NCI-H2196 (cell line): ENCODE data around the gene ZNF665.
"Not testable (repeated sequence)": the region's sequence is repeated elsewhere in the genome, so short reads cannot be mapped to it uniquely, and the experiment has no call there.

Source experiments
- DNase-seq: peaks from one replicate; lab custom pipeline; 2025; ENCODE audit not compliant: unreplicated experiment; lab: John Stamatoyannopoulos, UW

ZNF665 gene

GRCh38 chr19:53192771-53193534, at the start of gene ZNF665:
Gene ZNF665, minus strand, starts transcription at chr19:53193358. Its CDS starts 10,460 bp downstream, at chr19:53182898.
- DNase-seq = peak; percentile 28

DNA sequence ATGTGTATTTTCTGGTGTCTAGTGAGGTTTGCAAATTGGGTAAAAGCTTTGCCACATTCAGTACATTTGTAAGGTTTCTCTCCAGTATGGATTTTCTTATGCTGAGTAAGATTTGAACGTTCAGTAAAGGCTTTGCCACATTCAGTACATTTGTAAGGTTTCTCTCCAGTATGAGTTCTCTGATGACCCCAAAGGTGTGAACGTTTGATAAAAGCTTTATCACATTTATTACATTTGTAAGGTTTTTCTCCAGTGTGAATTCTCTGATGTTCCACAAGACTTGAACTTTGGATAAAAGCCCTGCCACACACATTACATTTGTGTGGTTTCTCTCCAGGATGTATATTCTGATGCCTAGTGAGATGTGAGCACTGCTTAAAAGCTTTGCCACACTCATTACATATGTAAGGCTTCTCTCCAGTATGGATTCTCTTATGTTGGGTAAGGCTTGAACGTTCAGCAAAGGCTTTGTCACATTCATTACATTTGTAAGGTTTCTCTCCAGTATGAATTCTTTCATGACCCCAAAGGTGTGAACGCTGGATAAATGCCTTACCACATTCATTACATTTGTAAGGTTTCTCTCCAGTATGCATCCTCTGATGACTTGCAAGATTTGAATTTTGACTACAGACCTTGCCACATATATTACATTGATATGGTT, 44.1 kb upstream of the ZNF665 start:
- no peak for DNase-seq

- no peak for DNase-seq
Measured at GRCh38 chr19:53224606-53225005, 31.4 kb upstream of the ZNF665 start.

DNA sequence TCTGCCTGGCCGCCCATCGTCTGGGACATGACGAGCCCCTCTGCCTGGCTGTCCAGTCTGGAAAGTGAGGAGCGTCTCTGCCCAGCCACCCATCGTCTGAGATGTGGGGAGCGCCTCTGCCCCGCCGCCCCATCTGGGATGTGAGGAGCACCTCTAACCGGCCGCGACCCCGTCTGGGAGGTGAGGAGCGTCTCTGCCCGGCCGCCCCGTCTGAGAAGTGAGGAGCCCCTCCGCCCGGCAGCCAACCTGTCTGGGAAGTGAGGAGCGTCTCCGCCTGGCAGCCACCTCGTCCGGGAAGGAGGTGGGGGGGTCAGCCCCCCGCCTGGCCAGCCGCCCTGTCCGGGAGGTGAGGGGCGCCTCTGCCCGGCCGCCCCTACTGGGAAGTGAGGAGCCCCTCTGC, 29.6 kb upstream of the ZNF665 start:
- DNase-seq = not testable (repeated sequence)

DNA sequence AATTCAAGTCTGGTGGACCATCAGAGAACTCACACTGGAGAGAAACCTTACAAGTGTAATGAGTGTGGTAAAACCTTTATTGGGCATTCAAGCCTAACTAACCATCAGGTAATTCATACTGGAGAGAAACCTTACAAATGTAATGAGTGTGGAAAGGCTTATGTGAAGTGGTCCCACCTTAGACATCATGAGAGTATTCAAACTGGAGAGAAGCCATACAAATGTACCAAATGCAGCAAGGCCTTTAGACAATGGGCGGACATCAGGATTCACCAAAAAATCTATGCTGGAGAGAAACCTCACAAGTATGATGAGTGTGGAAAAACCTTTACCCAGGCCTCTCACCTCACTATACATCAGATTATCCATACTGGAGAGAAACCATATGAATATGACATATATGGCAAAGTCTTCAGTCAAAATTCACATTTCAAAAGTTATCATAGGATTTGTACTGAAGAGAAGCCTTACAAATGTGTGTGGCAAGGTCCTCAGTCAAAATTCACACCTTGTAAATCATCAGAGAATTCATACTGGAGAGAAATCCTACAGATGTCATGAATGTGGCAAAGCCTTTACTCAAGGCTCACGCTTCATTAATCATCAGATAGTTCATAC, 19.7 kb upstream of the ZNF665 start:
- DNase-seq = no peak

DNA sequence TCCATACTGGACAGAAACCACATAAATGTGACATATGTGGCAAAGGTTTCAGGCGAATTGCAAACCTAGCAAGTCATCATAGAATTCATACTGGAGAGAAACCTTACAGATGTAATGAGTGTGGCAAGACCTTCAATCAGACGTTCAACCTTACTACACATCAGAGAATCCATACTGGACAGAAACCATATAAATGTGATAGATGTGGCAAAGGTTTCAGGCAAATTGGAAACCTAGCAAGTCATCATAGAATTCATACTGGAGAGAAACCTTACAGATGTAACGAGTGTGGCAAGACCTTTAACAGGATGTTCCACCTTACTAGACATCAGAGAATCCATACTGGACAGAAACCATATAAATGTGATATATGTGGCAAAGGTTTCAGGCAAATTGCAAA, 18.4 kb upstream of the ZNF665 start:
- not testable (repeated sequence) for DNase-seq

- DNase-seq = peak; percentile 60
Measured at GRCh38 chr19:53196777-53197396, 3.7 kb upstream of the ZNF665 start.

- peak; percentile 55 for DNase-seq
Measured at GRCh38 chr19:53195265-53195903, 2.2 kb upstream of the ZNF665 start.

DNA sequence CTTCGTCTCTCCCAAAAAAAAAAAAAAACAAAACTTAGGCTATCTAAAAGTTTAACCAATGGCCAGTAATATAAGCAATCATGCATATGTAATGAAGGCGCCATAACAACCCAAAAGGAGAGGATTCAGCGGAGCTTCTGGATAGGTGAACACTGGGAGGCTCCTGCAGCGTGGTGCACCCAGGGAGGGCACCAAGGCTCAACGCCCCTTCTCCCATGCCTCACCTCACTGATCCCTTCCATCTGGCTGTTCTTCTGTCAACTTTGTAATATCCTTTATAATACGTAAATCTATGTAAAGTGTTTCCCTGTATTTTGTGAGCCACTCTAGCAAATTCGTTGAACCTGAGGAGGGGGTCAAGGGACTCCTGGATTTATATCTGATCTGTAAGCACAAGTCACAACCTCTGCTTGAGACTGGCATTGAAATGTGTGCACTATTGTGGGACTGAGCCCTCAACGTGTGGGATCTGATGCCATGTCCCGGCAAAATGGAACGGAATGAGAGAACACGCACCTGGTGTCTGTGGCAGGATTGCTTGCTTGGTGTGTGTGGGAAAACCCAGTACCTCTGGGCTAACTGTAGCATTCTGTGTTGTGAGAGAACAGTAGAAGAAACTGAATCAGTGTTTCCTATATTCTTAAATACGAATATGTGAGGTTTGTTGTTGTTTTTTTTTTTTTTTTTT, 521 bp upstream of the ZNF665 start:
- DNase-seq = no peak

- no peak for DNase-seq
Measured at GRCh38 chr19:53190253-53190652, 2.9 kb downstream of the ZNF665 start.

DNA sequence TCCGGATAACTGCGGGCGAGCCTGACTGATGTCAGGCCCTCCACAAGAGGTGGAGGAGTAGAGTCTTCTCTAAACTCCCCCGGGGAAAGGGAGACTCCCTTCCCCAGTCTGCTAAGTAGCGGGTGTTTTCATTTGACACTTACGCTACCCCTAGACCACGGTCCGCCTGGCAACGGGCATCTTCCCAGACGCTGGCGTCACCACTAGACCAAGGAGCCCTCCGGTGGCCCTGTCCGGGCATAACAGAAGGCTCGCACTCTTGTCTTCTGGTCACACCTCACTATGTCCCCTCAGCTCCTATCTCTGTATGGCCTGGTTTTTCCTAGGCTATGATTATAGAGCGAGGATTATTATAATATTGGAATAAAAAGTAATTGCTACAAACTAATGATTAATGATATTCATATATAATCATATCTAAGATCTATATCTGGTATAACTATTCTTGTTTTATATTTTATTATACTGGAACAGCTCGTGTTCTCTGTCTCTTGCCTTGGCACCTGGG, 3.4 kb downstream of the ZNF665 start:
- not testable (repeated sequence) for DNase-seq

- not testable (repeated sequence) for DNase-seq
Measured at GRCh38 chr19:53185155-53185882, 7.8 kb downstream of the ZNF665 start.

DNA sequence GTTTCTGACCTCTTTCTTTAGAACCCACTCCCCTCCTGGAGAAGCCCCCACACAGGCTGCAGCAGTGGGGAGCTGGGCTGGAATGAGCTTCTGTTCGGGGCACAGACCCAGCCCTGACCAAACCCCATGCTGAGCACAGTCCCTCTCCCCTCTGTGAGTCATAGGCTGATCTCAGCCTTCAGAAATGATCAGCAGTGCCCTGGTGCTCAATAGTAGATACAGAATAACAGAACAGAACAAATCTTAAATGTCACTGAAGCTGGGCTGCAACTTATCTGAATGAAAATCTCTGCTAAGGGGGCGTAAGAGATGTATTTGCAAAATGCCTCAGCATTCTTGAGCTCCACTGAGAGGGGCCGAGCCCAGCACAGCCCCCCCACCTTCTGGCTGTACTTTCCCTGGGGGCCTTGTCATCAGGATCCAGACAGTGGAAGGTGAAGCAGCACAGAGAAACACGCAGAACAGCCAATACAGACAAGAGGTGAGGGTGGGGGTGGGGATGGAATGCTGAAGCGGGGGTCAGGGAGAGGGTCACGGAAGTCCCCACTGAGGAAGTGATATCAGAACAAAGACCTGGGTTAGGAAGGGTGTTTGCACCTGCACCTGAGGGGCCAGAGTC, 9.9 kb downstream of the ZNF665 start:
- DNase-seq = no peak

DNA sequence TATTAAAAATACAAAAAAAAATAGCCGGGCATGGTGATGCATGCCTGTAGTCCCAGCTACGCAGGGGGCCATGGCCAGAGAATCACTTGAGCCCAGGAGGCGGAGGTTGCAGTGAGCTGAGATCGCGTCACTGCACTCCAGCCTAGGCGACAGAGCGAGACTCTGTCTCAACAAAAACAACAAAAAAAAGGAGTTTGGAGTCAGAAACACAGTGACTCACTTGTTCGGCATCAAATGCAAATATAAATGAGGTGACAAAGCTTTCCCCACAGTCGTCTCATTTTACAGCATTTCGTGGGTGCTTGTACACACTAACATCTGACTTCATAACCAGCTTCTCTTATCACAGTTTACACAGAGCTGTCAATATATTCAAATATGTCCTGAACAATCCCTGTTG, 11.0 kb downstream of the ZNF665 start:
- no peak for DNase-seq

DNA sequence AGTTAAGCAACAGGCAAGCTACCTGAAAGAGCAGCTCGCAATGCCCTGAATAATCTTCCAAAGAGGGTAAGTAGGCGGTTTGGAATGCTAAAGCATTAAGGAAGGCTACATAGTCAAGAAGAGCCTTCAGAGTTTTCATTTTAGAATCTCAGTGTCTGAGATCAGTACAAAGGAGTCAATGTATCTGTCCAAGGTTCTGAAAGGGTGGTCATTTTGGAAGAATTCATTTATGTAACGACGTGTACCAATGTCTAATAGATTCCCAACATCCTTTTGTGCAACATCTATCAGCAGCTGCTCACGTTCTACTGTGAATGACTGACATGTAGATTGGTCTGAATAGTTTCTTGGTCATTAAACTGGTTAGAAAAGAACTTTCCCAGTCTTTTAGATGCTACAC, 15.2 kb downstream of the ZNF665 start:
- no peak for DNase-seq

DNA sequence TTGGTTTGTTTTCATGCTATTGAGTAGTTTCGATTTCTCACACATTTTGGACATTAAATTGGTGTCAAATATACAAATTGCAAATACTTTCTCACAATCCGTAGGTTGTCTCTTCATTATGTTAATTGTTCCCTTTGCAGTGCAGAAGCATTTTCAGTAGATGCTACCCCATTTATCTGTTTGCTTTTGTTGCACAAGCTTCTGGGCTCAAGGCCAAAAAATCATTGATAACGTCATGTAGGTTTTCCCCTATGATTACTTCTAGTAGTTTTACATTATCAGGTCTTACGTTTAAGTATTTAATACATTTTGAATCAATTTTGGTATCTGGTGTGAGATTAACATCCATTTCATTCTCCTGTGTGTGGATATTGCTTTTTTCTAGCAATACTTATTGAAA, 20.3 kb downstream of the ZNF665 start:
- no peak for DNase-seq

GRCh38 chr19:53165691-53166091, 27.5 kb downstream of the ZNF665 start:
- no peak for DNase-seq

GRCh38 chr19:53161123-53161522, 32.0 kb downstream of the ZNF665 start:
- no peak for DNase-seq

- no peak for DNase-seq
Measured at GRCh38 chr19:53160350-53160749, 32.8 kb downstream of the ZNF665 start.
